GM18498 (cell line): ENCODE data around the gene APCDD1L.
A peak's percentile ranks its signal among the peaks of the same experiment; 100 is the strongest.

Experiments
- ATAC-seq: cut with Tn5 transposase; IDR thresholded peaks from one replicate; pipeline ENCODE4 v1.9.1; 2021; ENCODE audit warnings: mild to moderate bottlenecking, moderate library complexity; ENCODE audit not compliant: unreplicated experiment

APCDD1L gene

DNA sequence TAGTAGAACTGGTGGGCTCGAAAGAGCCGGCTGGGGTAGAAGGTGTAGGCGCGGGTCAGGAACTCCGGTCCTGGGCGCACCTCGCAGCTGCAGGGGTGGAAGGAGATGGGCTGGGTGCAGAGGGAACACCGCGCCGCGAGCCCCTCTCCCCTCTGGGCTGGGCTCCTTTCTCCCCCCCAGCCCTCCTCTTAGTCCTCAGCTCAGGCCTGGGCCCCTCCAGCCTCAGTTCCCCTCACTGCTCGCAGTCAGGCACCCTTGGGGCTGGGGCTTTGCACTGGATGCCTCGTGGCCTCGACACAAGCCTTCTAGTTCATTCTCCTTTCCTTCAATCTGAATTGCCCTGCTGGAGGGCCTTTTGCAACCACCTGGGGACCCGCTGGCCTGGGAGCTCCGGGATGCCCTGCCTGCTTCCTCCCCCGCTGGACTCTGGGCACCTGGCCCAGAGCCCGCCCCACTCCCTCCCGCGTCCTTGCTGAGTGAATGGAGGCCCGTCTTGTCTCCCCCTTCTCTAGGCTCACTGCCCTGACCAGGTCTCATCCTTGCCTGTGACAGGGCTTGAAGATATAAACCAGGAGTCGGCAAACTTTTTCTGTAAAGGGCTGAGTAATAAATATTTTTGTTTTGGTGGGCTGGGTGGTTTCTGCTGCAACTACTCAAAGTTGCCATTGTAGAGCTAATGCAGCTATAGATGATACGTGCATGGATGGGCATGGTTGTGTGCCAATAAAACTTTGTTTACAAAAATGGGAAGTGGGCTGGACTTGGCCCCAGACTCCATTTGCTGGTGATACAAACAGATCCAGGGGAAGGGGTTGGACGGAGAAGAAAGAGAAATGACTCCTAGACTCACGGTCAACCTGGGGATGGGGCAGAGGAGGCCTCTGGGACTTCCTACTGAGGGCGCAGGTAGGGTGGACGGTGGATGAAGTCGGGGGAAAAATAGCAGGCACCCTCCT lies 47.3 kb downstream of the APCDD1L start:
- no peak for ATAC-seq

DNA sequence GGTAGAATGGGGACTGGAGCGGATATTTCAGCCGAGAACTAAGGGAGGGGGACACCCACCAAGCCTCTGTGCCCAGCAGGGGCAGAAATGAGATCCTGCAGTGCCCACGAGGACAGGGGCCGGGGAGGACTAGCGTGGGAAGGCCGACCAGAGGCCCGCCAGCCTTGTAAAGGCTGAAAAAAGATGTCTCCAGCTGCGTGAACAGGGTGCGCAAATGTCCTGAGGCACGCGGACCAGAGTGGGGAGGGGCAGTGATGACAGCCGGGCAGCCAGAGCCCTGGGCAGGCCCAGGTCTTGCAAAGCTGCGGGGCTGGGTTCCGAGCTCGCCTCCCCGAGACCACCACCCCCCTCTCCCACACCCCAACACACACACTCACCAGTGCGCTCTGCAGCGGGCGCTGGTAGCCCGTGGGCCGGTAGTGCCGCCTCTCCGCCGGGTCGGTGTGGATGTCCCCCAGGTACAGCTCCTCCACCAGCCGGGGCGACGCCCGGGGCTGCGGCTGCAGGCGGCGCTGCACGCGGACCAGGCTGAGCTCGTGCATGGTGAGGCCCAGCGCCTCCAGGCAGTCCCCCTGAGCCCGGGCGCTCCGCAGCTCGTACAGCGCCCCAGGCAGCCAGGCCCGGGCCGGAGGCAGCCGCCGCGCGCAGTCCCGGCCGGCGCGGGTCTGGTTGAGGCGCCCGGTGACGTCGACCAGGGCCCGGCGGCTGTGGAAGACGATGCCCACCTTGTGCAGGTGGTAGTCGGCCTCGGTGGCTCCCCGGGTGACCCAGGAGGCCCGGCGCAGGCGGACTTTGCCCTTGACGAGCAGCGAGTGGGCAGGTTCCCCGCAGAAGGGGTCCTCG lies 48.2 kb downstream of the APCDD1L start:
- ATAC-seq = no peak

DNA sequence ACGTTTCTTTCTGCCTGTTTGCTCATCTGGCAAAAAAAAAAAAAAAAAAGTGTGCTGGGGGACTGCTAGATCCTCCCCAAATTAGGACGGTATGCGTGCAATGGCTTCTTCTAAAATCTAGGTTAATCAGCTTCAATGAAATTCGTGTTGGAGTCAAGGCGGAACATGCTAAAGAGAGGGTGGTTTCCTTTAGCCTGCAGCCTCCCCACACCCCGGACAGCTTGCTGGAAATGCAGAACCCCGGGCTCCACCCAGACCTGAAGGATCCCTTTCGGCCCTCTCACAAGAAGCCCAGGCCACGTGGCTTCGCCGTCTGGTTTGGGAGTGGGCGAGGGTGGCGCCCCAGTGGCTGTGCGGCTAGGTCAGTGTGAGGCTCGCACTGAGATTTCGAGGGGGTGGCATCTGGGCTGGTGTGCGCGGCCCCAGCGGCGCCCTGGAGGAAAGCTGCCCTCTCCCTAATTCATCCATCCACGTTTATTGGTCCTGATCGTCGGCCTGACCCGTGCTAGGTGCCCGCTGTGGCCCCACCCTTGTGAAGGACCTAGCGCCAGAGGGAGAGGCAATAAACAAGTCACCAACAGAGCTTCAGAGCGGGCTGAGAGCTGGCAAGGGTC lies 49.0 kb downstream of the APCDD1L start:
- ATAC-seq = no peak

DNA sequence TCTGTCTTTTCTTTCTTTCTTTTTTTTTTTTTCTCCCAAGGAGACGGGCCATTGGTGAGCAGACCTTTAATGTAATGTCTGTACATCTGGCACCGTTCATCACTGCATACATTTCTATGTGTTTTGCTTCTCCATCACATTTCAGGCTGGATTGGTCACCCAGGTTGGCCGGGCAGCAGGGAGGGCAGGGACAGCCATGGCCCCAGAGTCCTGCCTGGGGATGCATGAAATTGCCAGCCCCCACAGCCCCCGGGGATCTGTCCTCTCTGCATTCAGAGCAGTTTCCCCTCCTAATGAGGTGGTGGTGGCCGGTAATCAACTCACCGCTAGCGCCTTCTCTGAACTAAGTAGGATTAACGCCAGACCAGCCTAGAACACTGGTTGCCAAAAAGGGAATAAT lies 50.4 kb downstream of the APCDD1L start:
- ATAC-seq = no peak

DNA sequence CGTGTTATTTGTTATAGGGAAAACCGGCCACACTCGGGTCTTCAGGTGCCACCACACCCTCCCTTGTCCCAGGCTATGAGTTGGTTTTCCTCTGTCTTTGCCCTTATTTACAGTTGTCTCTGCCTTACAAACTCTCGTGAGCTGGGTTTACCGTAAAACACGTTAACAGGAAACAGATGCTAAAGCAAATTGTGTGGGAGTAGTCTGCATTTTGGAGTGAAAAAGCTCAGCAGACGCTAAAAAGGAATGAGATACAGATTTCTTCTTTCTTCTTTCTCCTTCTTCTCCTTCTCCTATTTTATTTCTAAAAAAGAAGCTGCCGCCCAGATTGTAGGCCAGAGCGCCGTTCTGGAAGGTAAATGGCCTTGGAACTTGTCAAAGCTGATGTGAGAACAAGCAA lies 51.9 kb downstream of the APCDD1L start:
- no peak for ATAC-seq

DNA sequence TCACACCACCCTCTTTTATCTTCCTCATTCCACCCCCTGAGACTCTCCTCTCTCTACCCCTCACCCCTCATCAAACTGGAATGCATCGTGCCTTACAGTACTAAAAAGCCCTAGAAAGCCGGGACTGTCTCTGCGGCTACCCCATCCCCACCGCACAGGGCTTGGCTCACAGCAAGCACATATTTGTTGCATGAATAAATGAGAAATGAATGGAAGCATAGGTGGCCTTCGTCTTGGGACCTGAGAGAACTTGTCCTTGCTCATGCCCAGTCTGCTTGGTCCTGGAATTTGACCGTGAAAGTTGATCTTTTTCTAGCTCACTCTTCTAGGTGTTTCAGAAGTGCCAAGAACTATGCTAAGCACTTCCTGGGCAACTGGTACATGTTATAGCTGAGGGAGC lies 53.3 kb downstream of the APCDD1L start:
- no peak for ATAC-seq

DNA sequence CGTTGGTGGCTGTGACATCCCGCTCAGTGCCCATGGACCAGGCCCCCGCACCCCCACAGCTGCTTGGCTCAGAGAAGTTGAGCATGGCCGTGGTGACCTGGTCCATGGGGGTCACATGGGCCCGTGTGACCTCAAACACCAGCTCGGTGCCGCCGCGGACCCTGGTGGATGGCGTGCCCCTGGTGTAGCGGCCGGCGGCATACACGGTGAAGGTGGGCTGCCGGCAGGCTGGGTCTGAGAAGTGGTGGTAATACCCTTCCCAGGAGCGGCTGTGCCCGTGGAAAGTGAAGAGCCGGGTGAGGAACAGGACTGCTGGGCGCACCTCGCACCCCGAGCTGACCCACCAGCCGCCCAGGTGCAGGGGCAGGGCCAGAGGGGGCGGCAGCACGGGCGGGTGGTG lies 54.1 kb downstream of the APCDD1L start:
- ATAC-seq = no peak

DNA sequence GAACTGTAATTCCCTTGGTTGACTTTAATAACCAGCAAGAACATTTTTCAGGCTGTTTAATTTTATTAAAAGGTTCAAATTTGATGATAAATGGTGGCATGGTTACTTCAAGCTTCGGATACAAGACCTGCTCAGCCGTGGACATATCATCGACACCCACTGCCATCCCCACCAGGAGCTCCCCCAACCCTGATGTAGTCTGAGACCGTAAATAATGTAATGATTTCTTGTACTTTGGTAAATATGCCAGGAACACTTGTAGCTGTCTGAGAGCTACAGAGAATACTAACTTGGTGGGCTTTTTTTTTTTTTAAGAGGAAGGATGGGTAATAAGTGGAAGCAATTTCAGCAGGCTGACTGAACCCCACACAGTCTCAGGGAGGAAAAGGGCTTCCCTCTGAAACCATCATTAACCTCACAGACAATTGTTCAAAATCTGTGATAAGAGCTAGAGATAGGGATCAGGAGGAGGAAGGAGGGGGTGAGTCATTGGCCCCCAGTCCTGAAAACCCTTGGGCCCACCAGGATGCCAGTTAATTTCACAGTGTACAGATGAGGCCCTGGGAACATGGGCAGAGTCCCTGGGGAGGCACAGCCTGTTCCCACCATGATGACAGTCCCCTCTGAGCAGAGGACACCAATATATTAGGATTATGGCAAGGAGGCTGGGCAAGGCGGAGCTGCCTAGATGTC lies 56.0 kb downstream of the APCDD1L start:
- ATAC-seq = peak; percentile 33

DNA sequence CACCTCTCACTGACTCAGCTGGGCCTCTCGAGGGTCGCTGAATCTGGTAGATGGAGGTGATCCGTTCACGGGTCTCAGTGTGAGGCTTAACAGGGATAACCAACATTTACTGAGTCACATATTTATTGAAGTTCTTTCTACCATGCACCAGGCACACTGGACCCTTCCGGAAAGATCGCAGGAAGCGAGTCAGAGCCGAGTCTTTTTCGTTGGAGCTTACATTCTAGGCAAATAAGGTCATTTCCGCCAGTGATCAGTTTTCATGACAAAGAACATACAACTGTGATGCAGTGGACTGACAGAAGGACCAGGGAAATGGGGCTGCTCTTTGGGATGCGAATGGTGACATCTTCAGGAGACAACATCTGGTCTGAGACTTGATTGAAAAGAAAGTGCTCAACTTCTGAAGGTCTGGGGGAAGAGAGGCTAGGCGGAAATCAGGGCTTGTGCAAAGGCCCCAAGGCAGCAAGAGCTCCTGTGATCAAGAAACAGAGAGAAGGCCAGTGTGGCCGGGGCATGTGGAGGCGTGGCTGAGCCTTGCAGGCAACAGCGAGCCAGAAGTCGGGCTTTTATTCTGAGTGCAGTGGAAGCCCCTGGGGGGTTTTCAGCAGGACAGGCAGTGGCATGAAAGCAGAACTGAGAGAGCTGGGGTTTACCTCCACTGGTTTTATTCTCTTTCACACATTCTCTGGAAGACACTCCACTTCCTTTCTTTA lies 56.7 kb downstream of the APCDD1L start:
- ATAC-seq = peak; percentile 97

DNA sequence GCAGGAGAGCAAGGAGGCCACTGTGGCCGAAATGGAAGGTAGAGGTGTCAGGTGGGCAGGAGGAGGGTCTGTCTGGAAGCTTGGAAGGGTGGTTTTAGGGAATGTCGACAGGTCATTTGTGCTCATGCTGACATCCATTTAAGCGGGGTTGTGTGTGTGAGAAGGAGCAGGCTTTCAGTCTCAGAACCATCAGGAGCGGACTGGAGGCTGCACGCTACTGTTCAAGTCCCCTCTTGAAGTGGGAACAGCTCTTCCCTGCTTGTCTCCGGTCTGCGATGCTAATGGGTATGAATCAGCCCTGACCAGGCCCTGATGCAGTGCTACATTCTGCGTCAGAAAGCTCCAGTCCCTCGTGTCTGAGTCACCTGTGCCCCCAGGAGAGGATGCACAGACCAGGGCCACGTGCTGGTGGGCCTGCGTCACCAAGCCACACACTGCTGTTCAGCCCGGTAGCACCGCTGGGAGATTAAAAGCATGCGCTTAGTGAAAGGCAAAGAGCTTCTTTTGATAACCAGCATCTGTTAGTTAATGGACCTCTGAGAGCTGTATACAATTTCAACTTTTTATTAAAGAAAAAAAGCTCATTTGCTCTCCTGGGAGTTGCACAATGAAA lies 58.0 kb downstream of the APCDD1L start:
- no peak for ATAC-seq

DNA sequence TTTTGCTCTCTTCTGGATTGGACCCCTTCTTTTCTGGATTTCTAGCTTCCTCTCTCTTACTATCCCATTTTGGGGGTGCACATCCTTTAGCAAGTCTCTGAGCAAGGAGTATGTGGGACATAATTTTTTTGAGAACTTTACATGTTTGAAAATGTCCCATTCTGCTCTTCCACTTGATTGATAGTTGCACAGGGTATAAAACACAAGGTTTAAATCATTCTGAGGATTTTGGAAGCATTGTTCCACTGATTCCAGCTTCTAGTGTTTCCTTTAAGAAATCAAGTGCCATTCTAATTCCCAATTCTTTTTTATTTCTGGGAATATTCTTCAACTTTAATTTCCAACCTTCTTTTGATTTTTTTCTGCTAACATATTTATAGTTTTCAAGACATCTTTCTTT lies 60.7 kb downstream of the APCDD1L start:
- ATAC-seq = no peak

DNA sequence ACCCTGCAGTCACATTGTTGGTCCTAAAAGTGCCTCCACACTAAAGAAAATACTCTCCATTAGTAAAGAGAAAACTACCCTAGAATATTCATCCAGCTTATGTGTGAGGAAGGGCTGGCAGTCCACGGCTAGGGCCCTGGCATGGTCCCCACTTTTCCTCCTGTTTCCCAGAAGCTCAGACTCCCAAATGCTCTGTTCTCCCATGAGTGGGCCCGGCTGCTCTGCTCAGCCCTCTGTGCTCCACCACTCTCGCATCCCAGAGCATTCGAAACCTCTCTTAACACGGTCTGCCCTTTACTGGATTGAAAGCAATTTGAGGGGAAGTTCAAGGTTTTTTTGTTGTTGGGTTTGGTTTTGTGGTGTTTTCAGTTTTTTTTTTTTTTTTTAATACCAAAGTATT lies 61.8 kb downstream of the APCDD1L start:
- no peak for ATAC-seq

DNA sequence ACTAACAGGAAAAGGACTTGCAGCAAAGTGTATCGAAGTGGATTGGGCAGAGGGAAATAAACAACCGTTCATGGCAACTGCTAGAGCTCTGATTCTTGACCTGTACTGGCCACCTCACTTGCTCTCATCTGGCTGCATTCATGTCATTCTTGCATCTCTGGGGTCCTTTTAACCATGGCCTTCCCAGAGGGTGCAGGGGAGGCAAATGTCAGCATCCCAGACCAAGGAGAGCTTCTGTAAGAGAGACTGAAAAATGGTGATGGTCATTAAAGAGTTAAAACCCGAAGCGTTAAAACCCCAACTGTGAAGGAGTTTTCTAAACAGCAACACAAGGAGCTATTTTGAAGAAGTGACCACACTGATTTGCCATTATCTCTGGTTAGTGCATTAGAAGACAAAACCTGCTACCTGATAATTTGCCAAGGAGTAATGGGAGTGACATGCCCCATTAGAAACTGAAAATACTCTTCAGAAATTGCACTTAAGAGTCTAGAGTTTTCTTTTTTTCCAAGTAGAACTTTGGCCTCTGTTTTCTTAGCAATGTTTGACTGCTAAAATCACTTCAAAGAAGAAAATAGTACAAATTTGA lies 62.4 kb downstream of the APCDD1L start:
- no peak for ATAC-seq

DNA sequence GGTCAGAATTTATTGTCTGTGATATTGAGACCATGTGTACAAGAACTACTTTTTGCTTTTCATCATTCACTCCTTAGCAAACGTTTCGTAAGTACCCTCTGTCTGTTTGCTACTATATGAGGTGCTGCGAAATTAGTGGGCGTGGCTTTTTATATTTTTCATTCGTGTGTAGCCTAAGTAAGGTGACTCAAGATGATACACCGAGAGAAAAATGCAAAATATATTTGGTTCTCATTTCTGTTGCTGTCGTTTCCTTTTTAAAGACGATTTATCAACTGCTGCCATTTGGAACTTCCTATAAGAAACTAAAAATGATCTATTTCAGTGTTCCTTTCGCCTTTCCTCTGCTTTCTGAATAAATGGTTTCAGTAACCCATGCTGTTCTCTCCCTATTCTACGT lies 64.9 kb downstream of the APCDD1L start:
- peak; percentile 47 for ATAC-seq

DNA sequence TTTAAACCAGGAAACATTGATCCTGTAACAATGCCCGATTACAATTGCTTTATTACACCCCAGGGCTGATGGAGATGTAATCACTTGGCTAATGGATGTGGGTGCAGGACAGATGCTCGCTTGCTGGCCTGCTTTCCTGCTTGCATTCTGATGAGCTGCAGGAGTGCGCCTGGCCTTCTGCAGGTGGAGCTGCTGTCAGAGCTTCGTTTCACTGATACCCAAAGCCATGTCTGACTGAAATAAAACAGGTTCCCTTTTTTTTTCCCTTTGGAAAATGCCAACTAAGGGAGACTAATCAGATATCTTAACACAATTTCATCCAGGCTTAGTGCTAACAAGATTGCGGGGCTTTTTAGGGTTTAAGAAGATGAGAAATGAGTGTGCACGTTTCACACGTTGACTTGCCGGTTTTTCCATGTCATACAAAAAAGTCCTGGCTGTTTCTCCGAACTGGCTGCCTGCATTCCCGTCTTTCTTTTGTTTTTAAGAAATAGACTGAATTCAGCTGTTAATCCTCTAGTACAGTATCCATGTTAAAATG lies 65.4 kb downstream of the APCDD1L start:
- ATAC-seq = no peak

DNA sequence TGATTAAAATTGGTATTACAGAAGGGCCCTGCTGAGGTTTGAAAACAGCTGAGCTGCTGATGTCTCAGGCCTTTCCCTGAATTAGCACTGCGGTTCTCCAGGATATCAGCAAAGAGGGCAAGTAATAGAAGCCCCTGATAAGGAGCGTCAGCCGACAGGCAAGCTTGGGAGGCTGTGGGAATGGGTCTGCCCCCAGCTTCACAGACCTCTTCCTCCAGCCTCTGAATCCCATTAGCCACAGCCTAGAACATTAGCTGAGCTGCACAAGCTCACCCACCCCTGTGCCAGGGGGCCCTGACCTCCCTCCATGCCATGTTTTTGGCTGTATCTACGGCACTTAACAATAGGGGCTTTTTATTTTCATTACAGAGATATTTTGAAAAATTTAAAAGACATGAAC lies 66.2 kb downstream of the APCDD1L start:
- no peak for ATAC-seq

DNA sequence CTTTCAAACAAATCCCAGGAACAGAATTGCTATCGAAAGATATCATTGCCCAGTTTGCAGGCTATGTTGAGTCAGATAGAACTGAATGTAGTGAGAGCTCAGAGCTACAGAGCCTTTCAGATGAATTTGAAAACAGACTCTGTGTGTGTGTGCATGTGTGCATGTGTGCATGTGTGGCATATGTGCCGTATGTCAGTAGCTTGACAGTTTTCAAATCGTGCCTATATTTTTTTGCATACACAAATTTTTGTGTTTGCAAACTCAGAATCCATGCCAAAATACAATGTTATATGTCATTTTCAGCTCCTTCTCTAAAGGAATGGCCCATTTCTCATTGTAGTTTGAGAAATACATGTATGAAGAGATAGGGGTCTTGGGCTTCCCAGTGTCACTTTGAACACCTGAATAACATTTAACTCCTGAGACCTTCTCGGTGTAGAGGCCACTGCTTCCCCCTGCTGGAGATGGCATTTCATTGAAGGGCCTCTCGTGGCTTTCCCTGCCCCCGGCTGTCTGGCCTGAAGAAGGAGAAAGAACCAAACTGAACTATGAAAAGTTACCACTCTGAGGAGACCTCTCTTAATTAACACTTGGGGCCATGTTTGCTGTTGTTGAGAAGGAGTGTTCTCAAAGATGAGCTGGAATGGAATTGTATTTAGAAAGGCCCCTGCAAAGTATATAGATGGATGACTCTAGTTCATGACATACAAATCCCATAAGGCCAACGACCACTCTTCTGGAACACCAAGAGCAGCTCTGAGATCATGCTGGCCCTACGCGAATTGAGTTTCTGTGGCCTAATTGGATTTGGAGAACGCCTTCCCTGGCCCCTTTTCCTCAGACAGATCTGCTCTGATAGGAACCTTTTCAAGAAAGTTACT lies 67.4 kb downstream of the APCDD1L start:
- ATAC-seq = no peak

DNA sequence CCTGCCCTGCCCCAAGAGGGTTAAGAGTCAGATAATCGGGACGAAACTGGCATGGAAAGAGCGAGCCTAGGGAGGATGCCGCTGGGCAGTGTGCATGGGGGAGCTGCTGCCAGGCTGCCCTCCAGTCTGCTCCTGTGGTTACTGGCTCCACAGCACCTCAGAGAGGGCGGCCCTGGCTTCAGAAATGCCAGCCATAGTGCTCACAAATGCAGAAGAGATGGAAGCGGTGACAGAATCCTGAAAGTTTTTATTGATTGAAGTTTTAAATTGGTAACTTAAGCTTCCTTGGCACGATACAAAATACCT lies 68.3 kb downstream of the APCDD1L start:
- no peak for ATAC-seq
